WERI-Rb-1 (cell line): ENCODE results near the gene TRIM51.
"Not testable (repeated sequence)": the region's sequence is repeated elsewhere in the genome, so short reads cannot be mapped to it uniquely, and the experiment has no call there.

Experiments
- DNase-seq: peaks from one replicate; pipeline ENCODE4 v3.0.0-alpha.2; 2020
- H3K27ac ChIP-seq: fragments of 250-450 bp; sonication (Bioruptor Pico); 2 replicates; pipeline ENCODE4 v1.5.1; 2020; ENCODE audit warnings: mild to moderate bottlenecking, moderate library complexity
- H3K27me3 ChIP-seq: fragments of 250-450 bp; sonication (Bioruptor Pico); 2 replicates; pipeline ENCODE4 v1.5.1; 2021; ENCODE audit warnings: mild to moderate bottlenecking, low read depth, moderate library complexity; ENCODE audit not compliant: insufficient read depth, severe bottlenecking
- H3K36me3 ChIP-seq: fragments of 250-450 bp; sonication (Bioruptor Pico); 2 replicates; pipeline ENCODE4 v1.5.1; 2020; ENCODE audit warnings: mild to moderate bottlenecking, moderate library complexity
- H3K4me3 ChIP-seq: 2 replicates; pipeline ENCODE4 v1.5.1; 2011; ENCODE audit warnings: low read depth, mild to moderate bottlenecking, control low read depth, low read length
- H3K9me3 ChIP-seq: fragments of 250-450 bp; sonication (Bioruptor Pico); 2 replicates; pipeline ENCODE4 v1.5.1; 2021; ENCODE audit warnings: mild to moderate bottlenecking, moderate library complexity; ENCODE audit not compliant: severe bottlenecking
- CTCF ChIP-seq: IDR thresholded peaks from 2 replicates; pipeline ENCODE4 v1.5.1; 2011; ENCODE audit warnings: low read depth, mild to moderate bottlenecking, control low read depth, inconsistent platforms, low read length

Gene TRIM51

GRCh38 chr11:55882997-55883396, at the start of gene TRIM51:
Gene TRIM51, plus strand, starts transcription at chr11:55883297. Its CDS starts 2,132 bp downstream, at chr11:55885429.
- DNase-seq, H3K9me3 ChIP-seq, H3K27ac ChIP-seq, H3K4me3 ChIP-seq, H3K36me3 ChIP-seq, H3K27me3 ChIP-seq: not testable (repeated sequence)

GRCh38 chr11:55838452-55838851, 44.6 kb upstream of the TRIM51 start, which contains the start of gene OR5D16:
Gene OR5D16, plus strand, starts transcription at chr11:55838752. Its CDS starts 0 bp downstream, at chr11:55838752.
- TF ChIP-seq CTCF: no peak
- no peak within 1 kb of the TSS for H3K27ac ChIP-seq
- H3K4me3 ChIP-seq: no peak within 1 kb of the TSS
- peaks cover 12% of the 10 kb centered on the region for H3K27me3 ChIP-seq
- no peak for DNase-seq
- H3K9me3 ChIP-seq: no peaks in the 10 kb centered on the region
- no peaks in the 10 kb centered on the region for H3K36me3 ChIP-seq

- Histone ChIP-seq H3K27me3 (peaks cover 14% of the 10 kb centered on the region), H3K36me3 (no peaks in the 10 kb centered on the region), H3K9me3 (no peaks in the 10 kb centered on the region), H3K4me3 (no peak overlapping the region), H3K27ac (no peak overlapping the region)
- no peak for DNase-seq
- no peak for TF ChIP-seq CTCF
Observed at GRCh38 chr11:55847453-55847852, 35.6 kb upstream of the TRIM51 start.

GRCh38 chr11:55849037-55849436, 34.1 kb upstream of the TRIM51 start:
- Histone ChIP-seq H3K4me3 (no peak overlapping the region), H3K36me3 (no peaks in the 10 kb centered on the region), H3K9me3 (no peaks in the 10 kb centered on the region), H3K27ac (no peak overlapping the region), H3K27me3 (peaks cover 14% of the 10 kb centered on the region)
- TF ChIP-seq CTCF: no peak
- no peak for DNase-seq

- no peaks in the 10 kb centered on the region for H3K9me3 ChIP-seq
- TF ChIP-seq CTCF: no peak
- no peak overlapping the region for H3K4me3 ChIP-seq
- DNase-seq: no peak
- no peaks in the 10 kb centered on the region for H3K36me3 ChIP-seq
- peaks cover 19% of the 10 kb centered on the region for H3K27me3 ChIP-seq
- no peak overlapping the region for H3K27ac ChIP-seq
Observed at GRCh38 chr11:55852141-55852540, 31.0 kb upstream of the TRIM51 start.

GRCh38 chr11:55854704-55855103, 28.4 kb upstream of the TRIM51 start:
- no peaks in the 10 kb centered on the region for H3K9me3 ChIP-seq
- DNase-seq: no peak
- no peak overlapping the region for H3K27ac ChIP-seq
- no peak for TF ChIP-seq CTCF
- H3K36me3 ChIP-seq: no peaks in the 10 kb centered on the region
- peaks cover 23% of the 10 kb centered on the region for H3K27me3 ChIP-seq
- H3K4me3 ChIP-seq: no peak overlapping the region

- not testable (repeated sequence) for H3K27me3 ChIP-seq, H3K36me3 ChIP-seq, H3K9me3 ChIP-seq, DNase-seq, H3K4me3 ChIP-seq, H3K27ac ChIP-seq
Observed at GRCh38 chr11:55867354-55867753, 15.7 kb upstream of the TRIM51 start.

GRCh38 chr11:55872731-55873130, 10.4 kb upstream of the TRIM51 start:
- H3K9me3 ChIP-seq, H3K36me3 ChIP-seq, H3K27ac ChIP-seq, DNase-seq, H3K4me3 ChIP-seq, H3K27me3 ChIP-seq: not testable (repeated sequence)

GRCh38 chr11:55873146-55873545, 10.0 kb upstream of the TRIM51 start:
- H3K36me3 ChIP-seq, H3K27ac ChIP-seq, DNase-seq, H3K9me3 ChIP-seq, H3K4me3 ChIP-seq, H3K27me3 ChIP-seq: not testable (repeated sequence)

GRCh38 chr11:55884995-55885394, 1.9 kb downstream of the TRIM51 start:
- not testable (repeated sequence) for H3K27ac ChIP-seq, H3K9me3 ChIP-seq, DNase-seq, H3K4me3 ChIP-seq, H3K36me3 ChIP-seq, H3K27me3 ChIP-seq
